ENCODE data around the gene RPL27A. TPM values are rescaled to one million over a fixed set of nuclear protein-coding genes. Genes with fewer than 3 reads are reported as not detected.

The RPL27A gene
- total and polyA plus RNA-seq, 2 donors from 2014 or later: 664 to 2,260 TPM

DNA sequence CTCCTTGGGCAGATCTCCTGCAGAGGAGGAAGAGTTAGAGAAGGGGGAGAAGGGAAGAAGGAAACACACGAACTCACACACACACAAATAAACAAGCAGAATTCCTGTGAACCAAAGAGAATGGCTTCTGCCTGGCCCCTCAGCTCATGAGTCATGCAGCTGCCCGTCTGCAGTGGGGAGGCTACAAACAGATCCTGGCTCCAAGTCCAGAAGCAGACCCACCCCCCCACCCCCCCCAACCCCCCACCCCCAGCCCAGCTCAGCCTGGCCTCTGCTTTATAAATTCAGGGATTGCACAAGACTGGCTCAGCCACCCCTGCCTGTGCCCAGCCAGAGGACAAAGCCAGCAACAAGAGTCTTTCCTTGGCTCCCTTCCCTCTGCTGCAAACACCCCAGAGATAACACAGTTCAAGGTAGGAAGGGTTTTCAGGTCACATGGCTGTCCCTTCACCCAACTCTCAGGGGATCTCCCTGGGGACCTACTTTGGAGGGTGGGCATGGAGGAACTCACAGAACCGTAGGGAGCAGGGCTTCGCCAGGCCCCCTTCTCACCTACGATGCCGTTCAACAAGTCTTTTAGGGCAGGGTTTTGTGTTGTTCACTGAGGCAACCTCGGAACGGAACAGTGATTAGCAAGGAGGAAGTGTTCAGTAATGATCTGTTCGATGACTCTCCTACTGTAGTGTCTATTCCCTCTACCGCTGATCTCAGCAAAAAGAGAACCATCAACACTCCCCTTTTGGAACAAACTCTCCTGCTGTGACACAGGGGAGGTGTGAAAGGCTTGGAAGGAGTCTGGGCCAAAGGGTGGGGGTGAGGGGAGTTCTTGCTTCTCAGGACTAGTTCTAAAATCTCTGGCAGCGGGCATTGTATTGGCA, 35.5 kb downstream of the RPL27A start:
- H3K4me3 ChIP-seq (ENCODE audit: low read length in 3 of 3): no peak overlapping the region
- FAIRE-seq: no peak
- H3K27ac ChIP-seq (ENCODE audit: low read depth in 2 of 2, low read length in 2 of 2): peak overlapping the region; percentile 25 to 56
- intact Hi-C loops (cut with DNase I): no loop called here
- no peak overlapping the region for H3K9ac ChIP-seq (ENCODE audit: low read length in 3 of 3)
- H3K4me1 ChIP-seq (ENCODE audit: control insufficient read depth in 2 of 3, insufficient read depth in 2 of 3, low read depth in 1 of 3, low read length in 3 of 3): peaks cover 0 to 16% (median 11%) of the 10 kb centered on the region in 3 donors
- H3K9me3 ChIP-seq (ENCODE audit: control insufficient read depth in 2 of 3, insufficient read depth in 1 of 3, low read length in 3 of 3): no peaks in the 10 kb centered on the region
- DNase-seq: peak in 1 of 5 donors; percentile 86
- TF ChIP-seq, protein P1, sequence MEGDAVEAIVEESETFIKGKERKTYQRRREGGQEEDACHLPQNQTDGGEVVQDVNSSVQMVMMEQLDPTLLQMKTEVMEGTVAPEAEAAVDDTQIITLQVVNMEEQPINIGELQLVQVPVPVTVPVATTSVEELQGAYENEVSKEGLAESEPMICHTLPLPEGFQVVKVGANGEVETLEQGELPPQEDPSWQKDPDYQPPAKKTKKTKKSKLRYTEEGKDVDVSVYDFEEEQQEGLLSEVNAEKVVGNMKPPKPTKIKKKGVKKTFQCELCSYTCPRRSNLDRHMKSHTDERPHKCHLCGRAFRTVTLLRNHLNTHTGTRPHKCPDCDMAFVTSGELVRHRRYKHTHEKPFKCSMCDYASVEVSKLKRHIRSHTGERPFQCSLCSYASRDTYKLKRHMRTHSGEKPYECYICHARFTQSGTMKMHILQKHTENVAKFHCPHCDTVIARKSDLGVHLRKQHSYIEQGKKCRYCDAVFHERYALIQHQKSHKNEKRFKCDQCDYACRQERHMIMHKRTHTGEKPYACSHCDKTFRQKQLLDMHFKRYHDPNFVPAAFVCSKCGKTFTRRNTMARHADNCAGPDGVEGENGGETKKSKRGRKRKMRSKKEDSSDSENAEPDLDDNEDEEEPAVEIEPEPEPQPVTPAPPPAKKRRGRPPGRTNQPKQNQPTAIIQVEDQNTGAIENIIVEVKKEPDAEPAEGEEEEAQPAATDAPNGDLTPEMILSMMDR (IDR thresholded peaks at IDR 0.05; ENCODE audit: borderline replicate concordance, extremely low read depth, insufficient read depth): no peak
- no peaks in the 10 kb centered on the region for H3K27me3 ChIP-seq (ENCODE audit: control insufficient read depth, insufficient read depth, low read length)
- peaks cover 0 to 8% (median 0%) of the 10 kb centered on the region in 3 donors for H3K36me3 ChIP-seq (ENCODE audit: control insufficient read depth in 2 of 3, insufficient read depth in 3 of 3, low read length in 3 of 3)

DNA sequence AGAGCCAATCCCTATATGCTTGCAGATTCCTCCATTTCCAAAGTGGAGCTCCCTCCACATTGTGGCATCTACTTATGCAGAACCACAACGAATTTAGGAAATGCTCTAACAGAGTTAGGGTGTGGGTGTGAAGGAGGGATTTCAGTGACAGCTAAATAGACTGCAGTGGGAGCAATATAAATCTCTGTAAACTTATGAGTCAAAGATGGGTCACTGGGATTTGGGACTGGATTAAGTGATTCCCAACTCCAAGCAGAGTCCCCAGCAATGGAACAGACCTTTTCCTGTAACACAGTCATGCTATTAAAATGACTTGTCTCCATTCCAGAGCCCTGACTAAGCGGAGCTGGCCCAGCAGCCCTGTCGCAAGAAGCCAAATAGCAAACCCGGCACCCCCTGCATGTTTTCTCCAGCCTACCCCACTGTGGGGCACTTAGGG, 36.6 kb downstream of the RPL27A start:
- no peak for FAIRE-seq

DNA sequence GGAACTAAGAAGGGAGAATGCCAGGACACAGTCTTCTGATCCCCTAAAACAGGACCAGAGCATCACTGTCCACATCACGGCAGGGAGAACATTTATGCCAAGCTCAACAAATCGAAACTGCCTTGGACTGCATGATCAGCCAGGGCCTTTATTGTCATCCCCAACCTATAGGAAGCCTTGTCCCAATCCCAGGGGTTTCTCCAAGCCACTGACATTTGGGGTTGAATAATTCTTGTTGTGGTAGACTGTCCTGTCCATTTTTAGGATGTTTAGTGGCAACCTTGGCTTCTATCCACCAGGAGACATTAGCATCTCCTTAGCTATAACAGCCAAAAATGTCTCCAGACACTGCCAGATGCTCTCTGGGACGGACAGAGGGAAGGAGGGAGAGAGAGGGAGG, 37.1 kb downstream of the RPL27A start:
- H3K27me3 ChIP-seq (ENCODE audit: control insufficient read depth, insufficient read depth, low read length): no peaks in the 10 kb centered on the region
- no peak overlapping the region for H3K4me3 ChIP-seq (ENCODE audit: low read length in 3 of 3)
- no peak for FAIRE-seq
- H3K27ac ChIP-seq (ENCODE audit: low read depth in 2 of 2, low read length in 2 of 2): peak overlapping the region; percentile 43 to 61
- no peaks in the 10 kb centered on the region for H3K9me3 ChIP-seq (ENCODE audit: control insufficient read depth in 2 of 3, insufficient read depth in 1 of 3, low read length in 3 of 3)
- DNase-seq: no peak
- no peak overlapping the region for H3K9ac ChIP-seq (ENCODE audit: low read length in 3 of 3)
- H3K36me3 ChIP-seq (ENCODE audit: control insufficient read depth in 2 of 3, insufficient read depth in 3 of 3, low read length in 3 of 3): peaks cover 0 to 4% (median 3%) of the 10 kb centered on the region in 3 donors
- H3K4me1 ChIP-seq (ENCODE audit: control insufficient read depth in 2 of 3, insufficient read depth in 2 of 3, low read depth in 1 of 3, low read length in 3 of 3): peaks cover 0 to 16% (median 11%) of the 10 kb centered on the region in 3 donors
- intact Hi-C loops (cut with DNase I): no loop called here
- TF ChIP-seq, protein P1 (IDR thresholded peaks at IDR 0.05; ENCODE audit: borderline replicate concordance, extremely low read depth, insufficient read depth): no peak

More for the DNA sequence above, 36.6 kb downstream of the RPL27A start:
- Histone ChIP-seq H3K9ac (ENCODE audit: low read length in 3 of 3) (no peak overlapping the region), H3K9me3 (ENCODE audit: control insufficient read depth in 2 of 3, insufficient read depth in 1 of 3, low read length in 3 of 3) (no peaks in the 10 kb centered on the region), H3K36me3 (ENCODE audit: control insufficient read depth in 2 of 3, insufficient read depth in 3 of 3, low read length in 3 of 3) (peaks cover 0 to 4% (median 0%) of the 10 kb centered on the region in 3 donors), H3K27me3 (ENCODE audit: control insufficient read depth, insufficient read depth, low read length) (no peaks in the 10 kb centered on the region), H3K4me1 (ENCODE audit: control insufficient read depth in 2 of 3, insufficient read depth in 2 of 3, low read depth in 1 of 3, low read length in 3 of 3) (peaks cover 0 to 16% (median 11%) of the 10 kb centered on the region in 3 donors), H3K27ac (ENCODE audit: low read depth in 2 of 2, low read length in 2 of 2) (peak overlapping the region; percentile 33 to 61), H3K4me3 (ENCODE audit: low read length in 3 of 3) (no peak overlapping the region)
- TF ChIP-seq, protein P1 (IDR thresholded peaks at IDR 0.05; ENCODE audit: borderline replicate concordance, extremely low read depth, insufficient read depth): no peak
- peak in 2 of 5 donors; percentile 52 to 86 for DNase-seq
- intact Hi-C loops (cut with DNase I): no loop called here
